ENCODE data around the gene RNF44. TPM values are rescaled to one million over a fixed set of nuclear protein-coding genes. Genes with fewer than 3 reads are reported as not detected.
"Not testable (repeated sequence)": the region's sequence is repeated elsewhere in the genome, so short reads cannot be mapped to it uniquely, and the experiment has no call there.

Gene RNF44
- total and polyA plus RNA-seq, 4 donors = 3.2 to 6.4 (median 4.7) TPM

DNA sequence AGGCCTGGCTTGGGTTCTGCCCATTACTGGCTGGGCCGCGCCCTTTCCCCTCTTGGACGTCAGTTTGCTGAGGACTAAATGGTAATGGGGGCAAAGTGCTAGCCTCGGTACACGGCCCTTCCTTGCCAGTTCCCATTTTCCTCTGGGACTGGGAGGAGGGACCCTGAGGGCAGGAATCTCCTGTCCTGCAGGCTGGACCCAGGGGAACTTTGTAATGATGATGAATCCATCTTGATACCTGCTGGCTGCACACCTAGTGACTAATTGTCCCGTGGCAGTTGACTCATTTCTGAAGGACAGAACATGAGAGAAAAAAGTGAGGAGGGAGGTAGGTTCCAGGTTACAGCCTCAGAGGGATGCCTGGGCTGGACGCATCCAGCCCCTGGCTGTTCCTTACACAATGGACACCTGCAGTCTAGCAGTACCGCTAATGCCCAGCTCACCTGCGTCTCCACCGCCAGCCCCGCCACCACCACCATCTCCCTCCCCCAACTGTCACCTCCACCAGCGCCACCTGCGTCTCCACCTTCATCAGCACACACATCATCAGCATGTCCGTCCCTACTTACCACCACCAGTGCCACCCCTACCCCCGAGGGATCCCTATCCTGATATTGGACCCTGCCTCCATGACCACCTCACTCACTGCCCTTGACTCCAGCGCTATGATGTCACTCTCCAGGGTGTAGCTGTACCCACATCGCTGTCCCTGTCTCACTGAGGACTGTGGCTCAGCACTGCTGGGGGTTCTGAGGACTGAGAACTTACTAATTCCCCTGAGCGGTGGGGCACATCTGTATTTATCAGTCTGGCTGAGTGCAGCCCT, 16.3 kb upstream of the RNF44 start:
- Histone ChIP-seq H3K27me3 (ENCODE audit: control insufficient read depth in 4 of 4, insufficient read depth in 4 of 4, low read length in 3 of 4) (no peaks in the 10 kb centered on the region), H3K9me3 (ENCODE audit: control insufficient read depth in 4 of 4, low read length in 3 of 4) (no peaks in the 10 kb centered on the region), H3K4me3 (ENCODE audit: low read depth in 1 of 3, low read length in 3 of 3) (no peak overlapping the region), H3K4me1 (ENCODE audit: control insufficient read depth in 4 of 4, insufficient read depth in 4 of 4, low read length in 3 of 4) (peaks cover 0 to 18% (median 11%) of the 10 kb centered on the region in 4 donors), H3K9ac (ENCODE audit: low read depth in 1 of 2, low read length in 2 of 2) (no peak overlapping the region), H3K27ac (ENCODE audit: low read depth in 1 of 2, low read length in 2 of 2) (no peak overlapping the region), H3K36me3 (ENCODE audit: control insufficient read depth in 4 of 4, insufficient read depth in 3 of 4, low read depth in 1 of 4, low read length in 3 of 4) (no peaks in the 10 kb centered on the region)
- WGBS = 83% methylated on average over 18 of the region's 18 CpGs
- no peak for DNase-seq (ENCODE audit: low spot score)
- no peak for TF ChIP-seq SP1 (IDR thresholded peaks at IDR 0.05)
- TF ChIP-seq NR2F2 (IDR thresholded peaks at IDR 0.05) = no peak
- TF ChIP-seq, protein P1, sequence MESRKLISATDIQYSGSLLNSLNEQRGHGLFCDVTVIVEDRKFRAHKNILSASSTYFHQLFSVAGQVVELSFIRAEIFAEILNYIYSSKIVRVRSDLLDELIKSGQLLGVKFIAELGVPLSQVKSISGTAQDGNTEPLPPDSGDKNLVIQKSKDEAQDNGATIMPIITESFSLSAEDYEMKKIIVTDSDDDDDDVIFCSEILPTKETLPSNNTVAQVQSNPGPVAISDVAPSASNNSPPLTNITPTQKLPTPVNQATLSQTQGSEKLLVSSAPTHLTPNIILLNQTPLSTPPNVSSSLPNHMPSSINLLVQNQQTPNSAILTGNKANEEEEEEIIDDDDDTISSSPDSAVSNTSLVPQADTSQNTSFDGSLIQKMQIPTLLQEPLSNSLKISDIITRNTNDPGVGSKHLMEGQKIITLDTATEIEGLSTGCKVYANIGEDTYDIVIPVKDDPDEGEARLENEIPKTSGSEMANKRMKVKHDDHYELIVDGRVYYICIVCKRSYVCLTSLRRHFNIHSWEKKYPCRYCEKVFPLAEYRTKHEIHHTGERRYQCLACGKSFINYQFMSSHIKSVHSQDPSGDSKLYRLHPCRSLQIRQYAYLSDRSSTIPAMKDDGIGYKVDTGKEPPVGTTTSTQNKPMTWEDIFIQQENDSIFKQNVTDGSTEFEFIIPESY (IDR thresholded peaks at IDR 0.05) = no peak
- TF ChIP-seq HNF4G (IDR thresholded peaks at IDR 0.05) = no peak
- TF ChIP-seq TAF1 (conservative IDR thresholded peaks at IDR 0.05) = no peak
- TF ChIP-seq RAD21 (IDR thresholded peaks at IDR 0.05) = no peak
- TF ChIP-seq, protein P2, sequence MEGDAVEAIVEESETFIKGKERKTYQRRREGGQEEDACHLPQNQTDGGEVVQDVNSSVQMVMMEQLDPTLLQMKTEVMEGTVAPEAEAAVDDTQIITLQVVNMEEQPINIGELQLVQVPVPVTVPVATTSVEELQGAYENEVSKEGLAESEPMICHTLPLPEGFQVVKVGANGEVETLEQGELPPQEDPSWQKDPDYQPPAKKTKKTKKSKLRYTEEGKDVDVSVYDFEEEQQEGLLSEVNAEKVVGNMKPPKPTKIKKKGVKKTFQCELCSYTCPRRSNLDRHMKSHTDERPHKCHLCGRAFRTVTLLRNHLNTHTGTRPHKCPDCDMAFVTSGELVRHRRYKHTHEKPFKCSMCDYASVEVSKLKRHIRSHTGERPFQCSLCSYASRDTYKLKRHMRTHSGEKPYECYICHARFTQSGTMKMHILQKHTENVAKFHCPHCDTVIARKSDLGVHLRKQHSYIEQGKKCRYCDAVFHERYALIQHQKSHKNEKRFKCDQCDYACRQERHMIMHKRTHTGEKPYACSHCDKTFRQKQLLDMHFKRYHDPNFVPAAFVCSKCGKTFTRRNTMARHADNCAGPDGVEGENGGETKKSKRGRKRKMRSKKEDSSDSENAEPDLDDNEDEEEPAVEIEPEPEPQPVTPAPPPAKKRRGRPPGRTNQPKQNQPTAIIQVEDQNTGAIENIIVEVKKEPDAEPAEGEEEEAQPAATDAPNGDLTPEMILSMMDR (IDR thresholded peaks at IDR 0.05; ENCODE audit: low read depth, low read length, missing input control) = no peak
- TF ChIP-seq, protein P3, sequence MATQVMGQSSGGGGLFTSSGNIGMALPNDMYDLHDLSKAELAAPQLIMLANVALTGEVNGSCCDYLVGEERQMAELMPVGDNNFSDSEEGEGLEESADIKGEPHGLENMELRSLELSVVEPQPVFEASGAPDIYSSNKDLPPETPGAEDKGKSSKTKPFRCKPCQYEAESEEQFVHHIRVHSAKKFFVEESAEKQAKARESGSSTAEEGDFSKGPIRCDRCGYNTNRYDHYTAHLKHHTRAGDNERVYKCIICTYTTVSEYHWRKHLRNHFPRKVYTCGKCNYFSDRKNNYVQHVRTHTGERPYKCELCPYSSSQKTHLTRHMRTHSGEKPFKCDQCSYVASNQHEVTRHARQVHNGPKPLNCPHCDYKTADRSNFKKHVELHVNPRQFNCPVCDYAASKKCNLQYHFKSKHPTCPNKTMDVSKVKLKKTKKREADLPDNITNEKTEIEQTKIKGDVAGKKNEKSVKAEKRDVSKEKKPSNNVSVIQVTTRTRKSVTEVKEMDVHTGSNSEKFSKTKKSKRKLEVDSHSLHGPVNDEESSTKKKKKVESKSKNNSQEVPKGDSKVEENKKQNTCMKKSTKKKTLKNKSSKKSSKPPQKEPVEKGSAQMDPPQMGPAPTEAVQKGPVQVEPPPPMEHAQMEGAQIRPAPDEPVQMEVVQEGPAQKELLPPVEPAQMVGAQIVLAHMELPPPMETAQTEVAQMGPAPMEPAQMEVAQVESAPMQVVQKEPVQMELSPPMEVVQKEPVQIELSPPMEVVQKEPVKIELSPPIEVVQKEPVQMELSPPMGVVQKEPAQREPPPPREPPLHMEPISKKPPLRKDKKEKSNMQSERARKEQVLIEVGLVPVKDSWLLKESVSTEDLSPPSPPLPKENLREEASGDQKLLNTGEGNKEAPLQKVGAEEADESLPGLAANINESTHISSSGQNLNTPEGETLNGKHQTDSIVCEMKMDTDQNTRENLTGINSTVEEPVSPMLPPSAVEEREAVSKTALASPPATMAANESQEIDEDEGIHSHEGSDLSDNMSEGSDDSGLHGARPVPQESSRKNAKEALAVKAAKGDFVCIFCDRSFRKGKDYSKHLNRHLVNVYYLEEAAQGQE (IDR thresholded peaks at IDR 0.05) = no peak

DNA sequence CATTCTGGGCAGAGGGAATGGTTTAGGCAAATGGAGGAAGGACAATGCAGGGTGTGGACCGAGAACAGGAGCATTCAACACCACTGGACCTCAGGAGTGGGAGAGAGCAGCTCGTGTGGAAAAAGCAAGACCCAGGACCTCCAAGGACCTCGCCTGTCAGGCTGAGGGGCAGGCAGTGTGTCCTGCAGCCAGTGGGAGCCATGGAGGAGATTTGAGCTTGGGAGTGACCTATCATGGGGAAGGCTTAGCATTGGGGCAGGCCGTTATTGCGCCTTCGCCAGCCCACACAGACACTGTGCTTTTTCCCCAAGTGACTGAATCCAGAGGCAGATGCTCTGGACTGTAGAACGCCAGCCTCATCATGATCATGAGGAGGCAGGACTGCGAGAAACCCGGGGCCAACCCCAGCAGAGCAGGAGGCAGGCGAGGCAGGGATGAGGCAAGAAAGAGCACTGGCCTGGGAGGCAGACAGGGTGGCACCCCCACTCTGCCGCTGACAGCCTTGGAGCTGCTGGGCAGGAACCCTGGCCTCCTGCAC, 15.2 kb upstream of the RNF44 start:
- no peaks in the 10 kb centered on the region for H3K36me3 ChIP-seq (ENCODE audit: control insufficient read depth in 4 of 4, insufficient read depth in 3 of 4, low read depth in 1 of 4, low read length in 3 of 4)
- no peak overlapping the region for H3K4me3 ChIP-seq (ENCODE audit: low read depth in 1 of 3, low read length in 3 of 3)
- no peak overlapping the region for H3K27ac ChIP-seq (ENCODE audit: low read depth in 1 of 2, low read length in 2 of 2)
- H3K9me3 ChIP-seq (ENCODE audit: control insufficient read depth in 4 of 4, low read length in 3 of 4) = no peaks in the 10 kb centered on the region
- TF ChIP-seq GABPA (IDR thresholded peaks at IDR 0.05 in 1 of 2, conservative IDR thresholded peaks at IDR 0.05 in 1 of 2) (no peak), EGR1 (IDR thresholded peaks at IDR 0.05; ENCODE audit: low read depth in 2 of 2) (no peak), FOXA2 (IDR thresholded peaks at IDR 0.05) (no peak), RAD21 (IDR thresholded peaks at IDR 0.05) (no peak), HNF4A (conservative IDR thresholded peaks at IDR 0.05) (no peak)
- TF ChIP-seq, protein P1 (IDR thresholded peaks at IDR 0.05) = no peak
- peaks cover 0 to 18% (median 11%) of the 10 kb centered on the region in 4 donors for H3K4me1 ChIP-seq (ENCODE audit: control insufficient read depth in 4 of 4, insufficient read depth in 4 of 4, low read length in 3 of 4)
- no peak overlapping the region for H3K9ac ChIP-seq (ENCODE audit: low read depth in 1 of 2, low read length in 2 of 2)
- no peak for DNase-seq (ENCODE audit: low spot score)
- no peaks in the 10 kb centered on the region for H3K27me3 ChIP-seq (ENCODE audit: control insufficient read depth in 4 of 4, insufficient read depth in 4 of 4, low read length in 3 of 4)
- WGBS = 93% methylated on average over 11 of the region's 11 CpGs

DNA sequence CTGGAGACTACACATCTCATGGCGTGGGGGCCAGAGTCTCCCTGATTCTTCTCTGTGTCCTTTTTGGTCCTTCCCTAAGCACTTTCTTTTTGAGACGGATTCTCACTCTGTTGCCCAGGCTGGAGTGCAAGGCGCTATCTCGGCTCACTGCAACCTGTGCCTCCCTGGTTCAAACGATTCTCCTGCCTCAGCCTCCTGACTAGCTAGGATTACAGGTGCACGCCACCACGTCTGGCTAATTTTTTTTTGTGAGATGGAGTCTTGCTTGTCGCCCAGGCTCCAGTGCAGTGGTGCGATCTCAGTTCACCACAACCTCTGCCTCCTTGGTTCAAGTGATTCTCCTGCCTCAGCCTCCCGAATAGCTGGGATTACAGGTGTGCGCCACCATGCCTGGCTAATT, 13.7 kb upstream of the RNF44 start:
- not testable (repeated sequence) for H3K27me3 ChIP-seq (ENCODE audit: control insufficient read depth in 4 of 4, insufficient read depth in 4 of 4, low read length in 3 of 4); DNase-seq (ENCODE audit: low spot score); H3K4me3 ChIP-seq (ENCODE audit: low read depth in 1 of 3, low read length in 3 of 3); H3K9ac ChIP-seq (ENCODE audit: low read depth in 1 of 2, low read length in 2 of 2); H3K36me3 ChIP-seq (ENCODE audit: control insufficient read depth in 4 of 4, insufficient read depth in 3 of 4, low read depth in 1 of 4, low read length in 3 of 4); H3K9me3 ChIP-seq (ENCODE audit: control insufficient read depth in 4 of 4, low read length in 3 of 4); H3K27ac ChIP-seq (ENCODE audit: low read depth in 1 of 2, low read length in 2 of 2)
- H3K4me1 ChIP-seq (ENCODE audit: control insufficient read depth in 4 of 4, insufficient read depth in 4 of 4, low read length in 3 of 4) = peaks cover 0 to 18% (median 11%) of the 10 kb centered on the region in 4 donors
- WGBS = 88% methylated on average over 11 of the region's 11 CpGs

All from liver (tissue), 9 donors.